Neural crest cell (in vitro differentiated cells): ENCODE data around the gene PPP1R14C. TPM values are rescaled to one million over a fixed set of nuclear protein-coding genes. Genes with fewer than 3 reads are reported as not detected.

ENCODE experiments used
- DNase-seq: peaks from one replicate; pipeline ENCODE4 v3.0.0; 2021; ENCODE audit warnings: low read depth, mixed read lengths, low spot score
- H3K27ac Mint-ChIP-seq: one replicate; pipeline ENCODE4 v1.8.0; 2021; ENCODE audit warnings: mild to moderate bottlenecking, mixed read lengths; ENCODE audit not compliant: unreplicated experiment
- H3K27me3 Mint-ChIP-seq: 2 replicates; pipeline ENCODE4 v1.8.0; 2021; ENCODE audit warnings: low read depth, mild to moderate bottlenecking, mixed read lengths
- H3K36me3 Mint-ChIP-seq: 2 replicates; pipeline ENCODE4 v1.8.0; 2021; ENCODE audit warnings: low read depth, mild to moderate bottlenecking, mixed read lengths
- H3K4me1 Mint-ChIP-seq: 2 replicates; pipeline ENCODE4 v1.8.0; 2021; ENCODE audit warnings: mixed read lengths
- H3K4me3 Mint-ChIP-seq: one replicate; pipeline ENCODE4 v1.8.0; 2021; ENCODE audit warnings: mild to moderate bottlenecking, mixed read lengths
- H3K9me3 Mint-ChIP-seq: 2 replicates; pipeline ENCODE4 v1.8.0; 2021; ENCODE audit warnings: mixed read lengths
- total RNA-seq: library from RNA; stranded (reverse); gene quantifications from 2 replicates; pipeline ENCODE4 v1.2.1, GENCODE V29; 2021
- TF ChIP-seq, protein P1 (sequence below): fragments of 200-600 bp; sonication (generic); conservative IDR thresholded peaks from 2 replicates; pipeline ENCODE4 v1.5.0; 2021; ENCODE audit warnings: antibody characterized with exemption, mild to moderate bottlenecking

Gene PPP1R14C
- total RNA-seq, 1 donor from 2014 or later, result 7.3 TPM

DNA sequence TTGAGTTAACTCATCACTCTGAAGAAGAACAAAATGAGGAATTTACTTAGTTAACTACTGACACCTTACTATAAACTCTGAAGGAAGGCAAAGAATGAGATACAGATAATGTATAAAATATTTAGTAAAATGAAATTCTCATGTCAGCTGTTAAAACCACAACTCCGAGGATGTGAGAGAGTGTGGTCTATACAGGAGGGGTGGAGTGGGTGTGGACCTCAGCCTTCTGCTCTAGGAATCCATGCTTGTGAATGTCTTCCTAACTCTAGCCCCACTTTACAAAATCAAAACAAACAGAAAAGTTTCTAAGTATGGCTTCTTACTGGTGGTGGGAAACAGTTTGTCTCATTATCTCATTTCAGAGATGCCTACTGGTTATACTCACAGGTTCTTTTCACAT, 14.2 kb downstream of the PPP1R14C start:
- H3K4me3 Mint-ChIP-seq, result no peak overlapping the region

DNA sequence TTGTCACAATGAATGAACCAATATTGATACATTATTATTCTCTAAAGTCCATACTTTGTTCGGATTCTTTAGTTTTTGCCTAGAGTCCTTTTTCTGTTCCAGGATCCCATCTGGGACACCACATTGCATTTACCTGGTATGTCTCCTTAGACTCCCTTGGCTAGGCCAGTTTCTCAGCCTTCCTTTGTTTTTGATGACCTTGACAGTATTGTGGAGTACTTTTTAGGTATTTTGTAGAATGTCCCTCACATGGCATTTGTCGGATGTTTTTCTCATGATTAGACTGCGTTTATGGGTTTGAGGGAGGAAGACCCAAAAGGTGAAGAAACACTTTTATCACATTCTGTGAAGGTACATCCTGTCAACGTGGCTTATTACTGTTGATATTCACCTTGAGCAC, 16.9 kb downstream of the PPP1R14C start:
- no peaks in the 10 kb centered on the region for H3K4me1 Mint-ChIP-seq
- H3K4me3 Mint-ChIP-seq, result no peak overlapping the region
- TF ChIP-seq, protein P1, sequence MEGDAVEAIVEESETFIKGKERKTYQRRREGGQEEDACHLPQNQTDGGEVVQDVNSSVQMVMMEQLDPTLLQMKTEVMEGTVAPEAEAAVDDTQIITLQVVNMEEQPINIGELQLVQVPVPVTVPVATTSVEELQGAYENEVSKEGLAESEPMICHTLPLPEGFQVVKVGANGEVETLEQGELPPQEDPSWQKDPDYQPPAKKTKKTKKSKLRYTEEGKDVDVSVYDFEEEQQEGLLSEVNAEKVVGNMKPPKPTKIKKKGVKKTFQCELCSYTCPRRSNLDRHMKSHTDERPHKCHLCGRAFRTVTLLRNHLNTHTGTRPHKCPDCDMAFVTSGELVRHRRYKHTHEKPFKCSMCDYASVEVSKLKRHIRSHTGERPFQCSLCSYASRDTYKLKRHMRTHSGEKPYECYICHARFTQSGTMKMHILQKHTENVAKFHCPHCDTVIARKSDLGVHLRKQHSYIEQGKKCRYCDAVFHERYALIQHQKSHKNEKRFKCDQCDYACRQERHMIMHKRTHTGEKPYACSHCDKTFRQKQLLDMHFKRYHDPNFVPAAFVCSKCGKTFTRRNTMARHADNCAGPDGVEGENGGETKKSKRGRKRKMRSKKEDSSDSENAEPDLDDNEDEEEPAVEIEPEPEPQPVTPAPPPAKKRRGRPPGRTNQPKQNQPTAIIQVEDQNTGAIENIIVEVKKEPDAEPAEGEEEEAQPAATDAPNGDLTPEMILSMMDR, result no peak
- DNase-seq, result no peak
- no peak overlapping the region for H3K27ac Mint-ChIP-seq
- peaks cover 7% of the 10 kb centered on the region for H3K9me3 Mint-ChIP-seq
- H3K27me3 Mint-ChIP-seq, result peaks cover 9% of the 10 kb centered on the region
- H3K36me3 Mint-ChIP-seq, result peaks cover 4% of the 10 kb centered on the region

More for the DNA sequence above, 14.2 kb downstream of the PPP1R14C start:
- peaks cover 3% of the 10 kb centered on the region for H3K4me1 Mint-ChIP-seq
- H3K9me3 Mint-ChIP-seq, result peaks cover 3% of the 10 kb centered on the region
- H3K36me3 Mint-ChIP-seq, result no peaks in the 10 kb centered on the region
- TF ChIP-seq, protein P1, result no peak
- no peak overlapping the region for H3K27ac Mint-ChIP-seq
- peaks cover 33% of the 10 kb centered on the region for H3K27me3 Mint-ChIP-seq
- no peak for DNase-seq

DNA sequence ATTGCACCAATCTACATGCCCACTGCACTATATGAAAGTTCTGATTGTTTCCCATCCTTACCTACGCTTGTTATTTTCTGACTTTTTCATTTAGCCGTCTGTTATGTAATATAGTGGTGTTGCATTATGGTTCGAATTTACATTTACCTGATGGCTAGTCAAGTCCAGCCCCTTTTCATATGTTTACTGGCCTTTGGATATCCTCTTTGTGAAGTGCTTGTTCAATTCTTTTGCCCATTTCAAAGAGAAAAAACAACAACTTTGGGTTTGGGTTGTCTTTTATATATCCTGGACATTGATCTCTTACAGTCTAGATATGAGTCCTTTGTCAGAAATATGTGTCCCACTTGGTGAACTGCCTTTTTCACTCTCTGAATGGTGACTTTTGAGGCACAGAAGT, 21.1 kb downstream of the PPP1R14C start:
- Mint-ChIP-seq H3K4me3 (no peak overlapping the region), H3K9me3 (peaks cover 7% of the 10 kb centered on the region), H3K27me3 (peaks cover 2% of the 10 kb centered on the region), H3K27ac (no peak overlapping the region), H3K4me1 (peaks cover 3% of the 10 kb centered on the region), H3K36me3 (peaks cover 4% of the 10 kb centered on the region)
- DNase-seq, result no peak
- TF ChIP-seq, protein P1, result no peak

DNA sequence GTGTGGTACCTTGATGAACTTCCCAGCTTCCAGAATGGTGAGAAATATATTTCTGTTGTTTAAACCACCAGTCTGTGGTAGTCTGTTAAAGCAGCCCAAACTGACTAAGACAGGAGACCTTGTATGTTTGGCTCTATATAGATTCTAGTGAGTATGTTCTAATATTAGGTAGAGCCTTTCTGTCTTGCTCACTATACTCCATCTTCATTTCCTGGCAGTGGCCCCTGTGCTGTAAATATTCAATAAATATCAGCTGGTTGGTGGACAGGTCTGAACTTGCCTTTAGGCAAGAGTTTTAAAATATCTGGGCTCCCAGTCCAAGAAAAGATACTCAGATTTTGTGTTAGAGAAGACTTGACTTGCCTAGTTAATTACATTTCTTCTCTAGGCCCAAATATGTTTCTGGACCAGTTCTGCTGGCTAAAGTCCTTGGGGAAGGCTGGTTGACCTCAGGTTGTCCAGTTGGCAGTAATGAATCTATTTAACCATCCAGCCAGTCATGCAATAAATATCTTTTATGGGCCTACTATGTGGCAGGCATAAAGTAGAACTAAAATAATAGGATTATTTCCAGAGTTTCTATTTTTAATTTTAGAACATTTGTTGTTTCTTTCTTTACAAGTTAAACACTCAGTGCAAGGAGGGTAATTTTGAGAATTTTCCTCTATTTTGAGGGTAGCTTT, 22.3 kb downstream of the PPP1R14C start:
- Mint-ChIP-seq H3K27ac (no peak overlapping the region), H3K27me3 (no peaks in the 10 kb centered on the region), H3K4me3 (no peak overlapping the region), H3K4me1 (peaks cover 8% of the 10 kb centered on the region), H3K36me3 (peaks cover 8% of the 10 kb centered on the region), H3K9me3 (peaks cover 7% of the 10 kb centered on the region)
- DNase-seq, result no peak
- TF ChIP-seq, protein P1, result no peak

DNA sequence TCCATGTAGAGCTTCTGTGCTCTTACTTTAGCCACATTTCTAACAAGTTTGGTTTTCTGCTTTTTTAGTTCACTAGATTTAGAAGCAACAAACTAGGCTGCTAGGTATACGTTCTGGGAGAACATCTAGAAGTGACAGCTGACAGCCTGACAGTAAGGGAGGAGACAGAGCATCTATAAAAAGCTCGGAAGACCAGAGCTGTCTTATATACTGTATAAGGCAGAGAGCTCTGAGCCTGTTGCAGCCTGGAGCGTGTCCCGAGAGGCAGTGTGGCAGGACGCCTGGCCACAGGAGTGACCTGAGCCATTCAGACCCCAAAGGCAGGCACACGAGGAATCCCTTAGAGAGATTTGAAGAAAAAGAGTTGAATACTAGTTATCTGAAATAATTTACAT, 24.6 kb downstream of the PPP1R14C start:
- Mint-ChIP-seq H3K9me3 (peaks cover 3% of the 10 kb centered on the region), H3K27ac (no peak overlapping the region), H3K36me3 (peaks cover 6% of the 10 kb centered on the region), H3K4me1 (peaks cover 20% of the 10 kb centered on the region), H3K27me3 (no peaks in the 10 kb centered on the region), H3K4me3 (no peak overlapping the region)
- no peak for DNase-seq
- TF ChIP-seq, protein P1, result no peak
